ENCODE measurements around the gene HLA-DOB. TPM values are rescaled to one million over a fixed set of nuclear protein-coding genes. Genes with fewer than 3 reads are reported as not detected.
A peak's percentile ranks its signal among the peaks of the same experiment; 100 is the strongest.

HLA-DOB gene
- total RNA-seq, 2 experiments from 2014 or later, result 2.4 to 2.9 TPM

GRCh38 chr6:32852018-32852843 lies 35.4 kb upstream of the HLA-DOB start:
- peak overlapping the region; percentile 98 for H3K4me3 Mint-ChIP-seq
- ChIA-PET POLR2A (interaction anchor here (2.2 kb wide), 1 partner anchor 13 kb away, joined by 37 read pairs; the partner anchor contains the start of gene TAP2), CTCF (interaction anchor here (1.4 to 8.0 kb wide), 7 partner anchors 8 to 133 kb away, joined by 6 to 171 read pairs (median 22); partner anchors contain the start of genes PSMB8 and TAP2)
- no peaks in the 10 kb centered on the region for H3K27me3 Mint-ChIP-seq
- H3K36me3 Mint-ChIP-seq (ENCODE audit: low read depth), result peaks cover 84% of the 10 kb centered on the region
- H3K9me3 Mint-ChIP-seq, result no peaks in the 10 kb centered on the region
- DNase-seq, result no peak
- H3K27ac Mint-ChIP-seq, result peak overlapping the region; percentile 97
- H3K4me1 Mint-ChIP-seq, result peaks cover 63% of the 10 kb centered on the region

GRCh38 chr6:32851025-32851424 lies 34.2 kb upstream of the HLA-DOB start:
- CTCF ChIA-PET, result interaction anchor here (0.8 to 3.7 kb wide), 7 partner anchors 9 to 120 kb away, joined by 3 to 32 read pairs (median 4); partner anchors contain the start of gene TAP2
- POLR2A ChIA-PET, result interaction anchor here (1.2 kb wide), 1 partner anchor 13 kb away, joined by 3 read pairs; the partner anchor contains the start of gene TAP2
- H3K27me3 Mint-ChIP-seq, result no peaks in the 10 kb centered on the region
- H3K4me1 Mint-ChIP-seq, result peaks cover 63% of the 10 kb centered on the region
- peak overlapping the region; percentile 97 for H3K27ac Mint-ChIP-seq
- H3K36me3 Mint-ChIP-seq (ENCODE audit: low read depth), result peaks cover 84% of the 10 kb centered on the region
- H3K4me3 Mint-ChIP-seq, result peak overlapping the region; percentile 98
- no peak for DNase-seq
- no peaks in the 10 kb centered on the region for H3K9me3 Mint-ChIP-seq

- Mint-ChIP-seq H3K4me1 (peaks cover 62% of the 10 kb centered on the region), H3K36me3 (ENCODE audit: low read depth) (peaks cover 84% of the 10 kb centered on the region), H3K27ac (peak overlapping the region; percentile 100), H3K4me3 (peak overlapping the region; percentile 99), H3K27me3 (no peaks in the 10 kb centered on the region), H3K9me3 (no peaks in the 10 kb centered on the region)
- POLR2A ChIA-PET, result no interaction called here
- no peak for DNase-seq
- CTCF ChIA-PET, result interaction anchor here (1.1 to 3.7 kb wide), 2 partner anchors 10 to 558 kb away, joined by 3 to 32 read pairs; partner anchors contain the start of gene TAP2
Observed at GRCh38 chr6:32849126-32849525, 32.3 kb upstream of the HLA-DOB start.

GRCh38 chr6:32847795-32848194 lies 31.0 kb upstream of the HLA-DOB start:
- Mint-ChIP-seq H3K4me3 (peak overlapping the region; percentile 99), H3K27ac (peak overlapping the region; percentile 100)

GRCh38 chr6:32847004-32847403 lies 30.2 kb upstream of the HLA-DOB start:
- H3K9me3 Mint-ChIP-seq, result no peaks in the 10 kb centered on the region
- no peak for DNase-seq
- peak overlapping the region; percentile 100 for H3K27ac Mint-ChIP-seq
- H3K4me3 Mint-ChIP-seq, result peak overlapping the region; percentile 99
- peaks cover 96% of the 10 kb centered on the region for H3K36me3 Mint-ChIP-seq (ENCODE audit: low read depth)
- no peaks in the 10 kb centered on the region for H3K27me3 Mint-ChIP-seq
- peaks cover 71% of the 10 kb centered on the region for H3K4me1 Mint-ChIP-seq
- CTCF ChIA-PET, result interaction anchor here (2.2 to 7.1 kb wide), 5 partner anchors 8 to 138 kb away, joined by 11 to 88 read pairs (median 12); partner anchors contain the start of genes PSMB9, TAP1 and TAP2
- POLR2A ChIA-PET, result no interaction called here

More at GRCh38 chr6:32847795-32848194, 31.0 kb upstream of the HLA-DOB start:
- no peaks in the 10 kb centered on the region for H3K27me3 Mint-ChIP-seq
- peaks cover 96% of the 10 kb centered on the region for H3K36me3 Mint-ChIP-seq (ENCODE audit: low read depth)
- H3K4me1 Mint-ChIP-seq, result peaks cover 66% of the 10 kb centered on the region
- no peaks in the 10 kb centered on the region for H3K9me3 Mint-ChIP-seq
- POLR2A ChIA-PET, result no interaction called here
- CTCF ChIA-PET, result interaction anchor here (2.6 kb wide), 1 partner anchor 10 kb away, joined by 12 read pairs; the partner anchor contains the start of gene TAP2
- DNase-seq, result no peak

GRCh38 chr6:32845384-32845884 lies 28.6 kb upstream of the HLA-DOB start:
- Mint-ChIP-seq H3K27me3 (no peaks in the 10 kb centered on the region), H3K9me3 (no peaks in the 10 kb centered on the region), H3K4me3 (peak overlapping the region; percentile 99), H3K27ac (peak overlapping the region; percentile 100), H3K36me3 (ENCODE audit: low read depth) (peaks cover 96% of the 10 kb centered on the region), H3K4me1 (peaks cover 73% of the 10 kb centered on the region)
- DNase-seq, result peak; percentile 64
- POLR2A ChIA-PET, result interaction anchor here (0.6 to 2.8 kb wide), 5 partner anchors 8 to 415 kb away, joined by 3 to 54 read pairs (median 9); partner anchors contain the start of genes PSMB9 and TAP1
- CTCF ChIA-PET, result interaction anchor here (0.9 to 7.1 kb wide), 10 partner anchors 7 to 139 kb away, joined by 3 to 88 read pairs (median 9); partner anchors contain the start of genes PSMB9, TAP1 and TAP2

GRCh38 chr6:32844839-32845383 lies 28.1 kb upstream of the HLA-DOB start:
- CTCF ChIA-PET, result interaction anchor here (0.7 to 7.1 kb wide), 14 partner anchors 11 to 1150 kb away, joined by 3 to 88 read pairs (median 4); partner anchors contain the start of genes HLA-DMA, PSMB9 and TAP1
- peak overlapping the region; percentile 99 for H3K4me3 Mint-ChIP-seq
- peak overlapping the region; percentile 100 for H3K27ac Mint-ChIP-seq
- no peaks in the 10 kb centered on the region for H3K9me3 Mint-ChIP-seq
- POLR2A ChIA-PET, result interaction anchor here (0.6 to 2.8 kb wide), 10 partner anchors 9 to 654 kb away, joined by 3 to 54 read pairs (median 4); partner anchors contain the start of genes PSMB9 and TAP1
- H3K36me3 Mint-ChIP-seq (ENCODE audit: low read depth), result peaks cover 96% of the 10 kb centered on the region
- no peaks in the 10 kb centered on the region for H3K27me3 Mint-ChIP-seq
- peaks cover 73% of the 10 kb centered on the region for H3K4me1 Mint-ChIP-seq
- no peak for DNase-seq

GRCh38 chr6:32843979-32844838 lies 27.4 kb upstream of the HLA-DOB start, which contains the start of gene PSMB8:
PSMB8 (minus strand) TSS chr6:32844047; CDS start chr6:32843996, 51 bp downstream.
- ChIA-PET CTCF (interaction anchor here (0.7 to 7.1 kb wide), 11 partner anchors 11 to 1149 kb away, joined by 3 to 88 read pairs (median 4); partner anchors contain the start of genes HLA-DMA, PSMB9 and TAP1), POLR2A (interaction anchor here (0.6 to 2.8 kb wide), 7 partner anchors 10 to 654 kb away, joined by 3 to 54 read pairs (median 4); partner anchors contain the start of genes PSMB9 and TAP1)
- Mint-ChIP-seq H3K4me3 (peak within 1 kb of the TSS; percentile 99), H3K27ac (peak within 1 kb of the TSS; percentile 100), H3K9me3 (no peaks in the 10 kb centered on the region), H3K27me3 (no peaks in the 10 kb centered on the region), H3K36me3 (ENCODE audit: low read depth) (peaks cover 91% of the 10 kb centered on the region), H3K4me1 (peaks cover 75% of the 10 kb centered on the region)
- DNase-seq, result peak; percentile 99

GRCh38 chr6:32843331-32843978 lies 26.7 kb upstream of the HLA-DOB start:
- CTCF ChIA-PET, result interaction anchor here (1.0 to 7.1 kb wide), 6 partner anchors 12 to 141 kb away, joined by 3 to 88 read pairs (median 4); partner anchors contain the start of genes HLA-DMA, PSMB9 and TAP1
- H3K4me1 Mint-ChIP-seq, result peaks cover 73% of the 10 kb centered on the region
- peak overlapping the region; percentile 99 for H3K4me3 Mint-ChIP-seq
- no peaks in the 10 kb centered on the region for H3K9me3 Mint-ChIP-seq
- peak; percentile 9 for DNase-seq
- H3K27ac Mint-ChIP-seq, result peak overlapping the region; percentile 100
- peaks cover 84% of the 10 kb centered on the region for H3K36me3 Mint-ChIP-seq (ENCODE audit: low read depth)
- POLR2A ChIA-PET, result interaction anchor here (1.0 to 2.8 kb wide), 5 partner anchors 10 to 648 kb away, joined by 3 to 54 read pairs (median 5); partner anchors contain the start of genes PSMB9 and TAP1
- no peaks in the 10 kb centered on the region for H3K27me3 Mint-ChIP-seq

- CTCF ChIA-PET, result interaction anchor here (0.7 to 7.1 kb wide), 5 partner anchors 8 to 135 kb away, joined by 3 to 88 read pairs (median 4); partner anchors contain the start of genes HLA-DMB, PSMB9 and TAP1
- Mint-ChIP-seq H3K27me3 (no peaks in the 10 kb centered on the region), H3K27ac (peak overlapping the region; percentile 100), H3K4me3 (peak overlapping the region; percentile 99), H3K9me3 (no peaks in the 10 kb centered on the region), H3K36me3 (ENCODE audit: low read depth) (peaks cover 76% of the 10 kb centered on the region), H3K4me1 (peaks cover 65% of the 10 kb centered on the region)
- POLR2A ChIA-PET, result interaction anchor here (0.9 to 1.2 kb wide), 2 partner anchors 11 to 129 kb away, joined by 3 to 5 read pairs; partner anchors contain the start of gene TAP1
- DNase-seq, result peak; percentile 5
Observed at GRCh38 chr6:32842690-32843089, 25.9 kb upstream of the HLA-DOB start.
